SK-N-SH (cell line): Measurements from ENCODE around the gene ZBTB22.

ENCODE experiments used
- CHD2 ChIP-seq: fragments of 150-350 bp; IDR thresholded peaks from 2 replicates; pipeline ENCODE4 v1.6.1; 2018; ENCODE audit warnings: low read length; ENCODE audit not compliant: partially characterized antibody
- CTCF ChIP-seq: fragments of 200-600 bp; sonication (generic); IDR thresholded peaks from 2 replicates; pipeline ENCODE4 v1.6.1; 2017; ENCODE audit warnings: antibody characterized with exemption, mild to moderate bottlenecking, moderate library complexity
- GABPA ChIP-seq: IDR thresholded peaks from 2 replicates; pipeline ENCODE4 v1.4.0; 2012; ENCODE audit warnings: low read depth, mild to moderate bottlenecking
- JUND ChIP-seq: IDR thresholded peaks from 2 replicates; pipeline ENCODE4 v1.4.0; 2012
- NFIC ChIP-seq: IDR thresholded peaks from 2 replicates; pipeline ENCODE4 v1.4.0; 2012; ENCODE audit warnings: borderline replicate concordance
- NRF1 ChIP-seq: IDR thresholded peaks from 2 replicates; pipeline ENCODE4 v1.6.1; 2012; ENCODE audit warnings: low read depth, mild to moderate bottlenecking, low read length
- POLR2AphosphoS5 ChIP-seq: IDR thresholded peaks from 2 replicates; pipeline ENCODE4 v1.6.1; 2012; ENCODE audit warnings: low read depth, low read length
- RAD21 ChIP-seq: IDR thresholded peaks from 2 replicates; pipeline ENCODE4 v1.6.1; 2012; ENCODE audit warnings: mild to moderate bottlenecking, low read length
- RCOR1 ChIP-seq: fragments of 150-350 bp; IDR thresholded peaks from 2 replicates; pipeline ENCODE4 v1.6.1; 2017; ENCODE audit warnings: antibody characterized with exemption, low read length
- SIN3A ChIP-seq: IDR thresholded peaks from 2 replicates; pipeline ENCODE4 v1.6.1; 2012; ENCODE audit warnings: low read depth, mild to moderate bottlenecking, low read length, moderate library complexity, borderline replicate concordance
- YY1 ChIP-seq: IDR thresholded peaks from 2 replicates; pipeline ENCODE4 v1.4.0; 2012; ENCODE audit warnings: low read depth, mild to moderate bottlenecking

GRCh38 chr6:33278810-33279209 lies 38.7 kb downstream of the ZBTB22 start:
- TF ChIP-seq POLR2AphosphoS5 (no peak), GABPA (no peak), RAD21 (no peak), CHD2 (no peak), CTCF (no peak), RCOR1 (no peak), SIN3A (no peak), NFIC (no peak), JUND (no peak), YY1 (no peak), NRF1 (no peak)
